GM12872 (cell line): ENCODE measurements around the gene TFAP2A.

Experiments
- CTCF ChIP-seq: IDR thresholded peaks from 3 replicates; pipeline ENCODE4 v1.5.1; 2011; ENCODE audit warnings: low read depth, mild to moderate bottlenecking, low read length, moderate library complexity; ENCODE audit not compliant: insufficient read depth

TFAP2A gene

GRCh38 chr6:10414756-10415616 lies at the start of gene TFAP2A:
TFAP2A (minus strand) TSS chr6:10415074; CDS start chr6:10414991, 83 bp downstream.
- no peak for TF ChIP-seq CTCF

GRCh38 chr6:10463491-10464481 lies 48.9 kb upstream of the TFAP2A start:
- TF ChIP-seq CTCF = no peak

DNA sequence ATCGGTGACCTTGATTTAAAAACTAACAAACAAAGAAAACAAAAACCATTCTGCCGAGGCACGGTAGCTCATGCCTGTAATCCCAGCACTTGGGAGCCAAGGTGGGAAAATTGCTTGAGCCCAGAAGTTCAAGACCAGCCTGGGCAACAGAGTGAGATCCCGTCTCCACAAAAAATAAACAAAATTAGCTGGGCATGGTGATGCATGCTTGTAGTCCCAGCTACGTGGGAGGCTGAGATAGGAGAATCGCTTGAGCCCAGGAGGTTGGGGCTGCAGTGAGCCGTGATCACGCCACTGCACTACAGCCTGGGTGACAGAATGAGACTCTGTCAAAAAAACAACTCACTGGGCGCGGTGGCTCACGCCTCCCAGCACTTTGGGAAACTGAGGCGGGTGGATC lies 48.2 kb upstream of the TFAP2A start:
- TF ChIP-seq CTCF = no peak

- TF ChIP-seq CTCF = no peak
These were observed 47.0 kb upstream of the TFAP2A start for GRCh38 chr6:10461850-10462249.

DNA sequence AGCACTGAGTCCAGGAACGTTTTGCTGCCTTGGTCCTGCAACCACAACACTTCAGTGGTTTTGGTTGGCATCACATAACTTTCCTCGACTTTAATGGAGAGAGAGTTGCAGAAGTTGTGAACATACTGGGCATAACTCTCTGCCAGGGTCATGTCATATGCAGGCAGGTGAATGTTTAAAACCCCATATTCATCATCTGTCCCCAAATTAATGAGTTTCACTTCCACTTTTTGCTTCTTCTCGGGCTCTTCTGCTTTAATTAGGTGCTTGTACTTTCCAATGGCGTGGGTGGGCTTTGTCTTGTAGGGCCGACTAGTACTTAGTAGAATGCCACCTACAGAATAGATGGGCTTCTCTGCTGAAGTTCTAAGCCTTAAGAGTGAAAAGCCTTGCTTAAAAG lies 45.2 kb upstream of the TFAP2A start:
- TF ChIP-seq CTCF = no peak

DNA sequence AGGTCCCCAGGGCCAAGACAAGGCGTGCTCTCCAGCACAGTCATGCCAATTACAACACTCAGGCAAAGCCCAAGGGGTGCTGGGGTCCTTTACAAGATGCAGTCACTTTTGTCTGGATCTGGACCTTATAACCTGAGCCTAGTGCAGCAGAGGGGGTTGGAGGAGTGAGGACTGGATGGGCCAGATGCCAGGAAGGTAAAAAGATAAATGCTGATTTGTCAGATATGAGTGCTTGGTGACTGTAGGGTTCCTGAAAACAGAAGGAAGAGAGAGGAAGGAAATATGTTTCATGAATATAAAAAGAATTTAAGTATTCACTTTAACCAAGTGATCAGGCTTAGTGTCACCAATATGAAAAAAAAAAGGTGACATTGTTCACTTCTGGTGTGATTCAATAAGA lies 43.4 kb upstream of the TFAP2A start:
- no peak for TF ChIP-seq CTCF

DNA sequence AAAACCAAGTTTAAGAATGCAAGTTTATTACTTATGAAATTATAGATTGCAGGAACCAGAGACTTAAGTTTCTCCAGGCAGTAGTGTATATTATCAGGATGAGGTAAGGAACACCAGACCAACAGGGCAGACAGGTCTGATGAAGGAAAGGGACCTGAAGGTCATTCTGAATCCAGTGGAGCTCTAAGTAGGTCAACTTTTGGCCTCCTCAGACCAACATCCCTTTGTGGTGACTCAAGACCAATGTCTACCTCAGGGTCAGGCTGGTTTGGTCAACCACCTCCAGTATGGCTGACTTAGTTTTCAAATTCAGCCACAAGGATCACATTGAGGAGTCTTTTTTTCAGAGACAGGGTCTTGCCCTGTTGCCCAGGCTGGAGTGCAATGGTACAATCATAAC lies 38.7 kb upstream of the TFAP2A start:
- TF ChIP-seq CTCF = no peak
